ENCODE data around the gene LAIR1. TPM values are rescaled to one million over a fixed set of nuclear protein-coding genes. Genes with fewer than 3 reads are reported as not detected.

The LAIR1 gene
- total and polyA plus RNA-seq, 9 donors: 5.3 to 11.8 (median 7.2) TPM

DNA sequence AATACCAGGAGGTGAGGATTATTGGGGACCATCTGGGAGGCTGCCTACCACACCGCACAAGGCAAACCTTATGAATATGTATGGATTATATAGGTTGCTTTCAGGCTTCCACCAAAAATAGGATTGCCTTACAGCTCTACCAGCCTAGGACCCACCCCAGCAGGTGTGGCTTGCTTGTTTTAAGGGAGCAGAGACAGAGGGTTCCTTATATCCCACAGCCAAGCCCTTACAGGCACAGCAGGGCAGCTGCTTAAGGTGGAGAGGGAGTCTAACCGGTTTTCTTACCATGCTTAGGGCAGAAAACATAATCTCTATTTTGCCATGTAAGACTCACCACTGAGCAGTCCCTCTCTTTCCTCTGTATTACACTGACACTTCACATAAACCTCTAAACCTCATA is 34.5 kb upstream of the LAIR1 start:
- WGBS (ENCODE audit: insufficient coverage): no CpG with 5 or more reads among the region's 2 CpGs
- H3K9me3 ChIP-seq (replicated peaks; ENCODE audit: control insufficient read depth, low read depth, low read length): no peaks in the 10 kb centered on the region
- no peak overlapping the region for H3K4me3 ChIP-seq (ENCODE audit: low read length)
- no peaks in the 10 kb centered on the region for H3K36me3 ChIP-seq (ENCODE audit: control insufficient read depth, insufficient read depth, low read length)
- DNase-seq: no peak
- H3K27ac ChIP-seq (ENCODE audit: low read length): no peak overlapping the region
- H3K4me1 ChIP-seq (ENCODE audit: control insufficient read depth, insufficient read depth, low read length): no peaks in the 10 kb centered on the region
- H3K27me3 ChIP-seq (ENCODE audit: control insufficient read depth, insufficient read depth, low read length): no peaks in the 10 kb centered on the region

DNA sequence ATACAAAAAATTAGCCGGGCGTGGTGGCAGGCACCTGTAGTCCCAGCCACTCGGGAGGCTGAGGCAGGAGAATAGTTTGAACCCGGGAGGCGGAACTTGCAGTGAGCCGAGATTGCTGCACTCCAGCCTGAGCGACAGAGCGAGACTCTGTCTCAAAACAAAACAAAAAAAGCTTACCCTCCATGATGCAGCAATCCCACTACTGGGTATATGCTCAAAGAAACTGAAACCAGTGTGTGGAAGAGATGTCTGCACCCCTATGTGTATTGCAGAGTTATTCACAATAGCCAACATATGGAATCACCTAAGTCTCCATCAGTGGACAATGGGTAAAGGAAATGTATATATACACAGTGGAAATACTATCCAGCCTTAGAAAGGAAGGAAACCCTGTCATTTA is 31.0 kb upstream of the LAIR1 start:
- DNase-seq: no peak
- H3K36me3 ChIP-seq (ENCODE audit: control insufficient read depth, insufficient read depth, low read length): no peaks in the 10 kb centered on the region
- H3K27ac ChIP-seq (ENCODE audit: low read length): no peak overlapping the region
- no peaks in the 10 kb centered on the region for H3K9me3 ChIP-seq (replicated peaks; ENCODE audit: control insufficient read depth, low read depth, low read length)
- WGBS (ENCODE audit: insufficient coverage): 75% methylated on average over 6 of the region's 8 CpGs
- H3K4me1 ChIP-seq (ENCODE audit: control insufficient read depth, insufficient read depth, low read length): no peaks in the 10 kb centered on the region
- no peak overlapping the region for H3K4me3 ChIP-seq (ENCODE audit: low read length)
- no peaks in the 10 kb centered on the region for H3K27me3 ChIP-seq (ENCODE audit: control insufficient read depth, insufficient read depth, low read length)

DNA sequence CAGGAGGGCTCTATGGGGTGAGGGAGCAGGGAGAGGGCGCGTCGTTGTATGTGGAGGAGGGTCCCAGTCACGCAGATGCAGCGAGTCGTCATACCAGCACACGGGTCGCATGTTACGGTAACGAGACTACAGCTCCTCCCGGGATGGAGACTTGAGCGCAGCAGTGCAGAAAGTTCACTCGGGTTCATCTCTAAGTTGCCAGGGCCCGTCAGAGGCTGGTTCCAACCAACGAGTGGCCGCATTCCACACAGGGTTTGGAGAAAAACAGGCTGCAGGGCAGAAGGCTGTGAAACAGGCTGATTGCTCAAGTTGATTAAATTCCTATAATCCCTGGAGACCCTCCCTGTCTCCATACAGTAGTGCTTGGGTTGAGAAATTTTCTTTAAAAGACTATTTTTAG is 28.6 kb upstream of the LAIR1 start:
- no peak overlapping the region for H3K27ac ChIP-seq (ENCODE audit: low read length)
- 89% methylated on average over 16 of the region's 16 CpGs for WGBS (ENCODE audit: insufficient coverage)
- H3K4me1 ChIP-seq (ENCODE audit: control insufficient read depth, insufficient read depth, low read length): peaks cover 4% of the 10 kb centered on the region
- H3K27me3 ChIP-seq (ENCODE audit: control insufficient read depth, insufficient read depth, low read length): no peaks in the 10 kb centered on the region
- no peak overlapping the region for H3K4me3 ChIP-seq (ENCODE audit: low read length)
- no peaks in the 10 kb centered on the region for H3K9me3 ChIP-seq (replicated peaks; ENCODE audit: control insufficient read depth, low read depth, low read length)
- no peak for DNase-seq
- H3K36me3 ChIP-seq (ENCODE audit: control insufficient read depth, insufficient read depth, low read length): no peaks in the 10 kb centered on the region

DNA sequence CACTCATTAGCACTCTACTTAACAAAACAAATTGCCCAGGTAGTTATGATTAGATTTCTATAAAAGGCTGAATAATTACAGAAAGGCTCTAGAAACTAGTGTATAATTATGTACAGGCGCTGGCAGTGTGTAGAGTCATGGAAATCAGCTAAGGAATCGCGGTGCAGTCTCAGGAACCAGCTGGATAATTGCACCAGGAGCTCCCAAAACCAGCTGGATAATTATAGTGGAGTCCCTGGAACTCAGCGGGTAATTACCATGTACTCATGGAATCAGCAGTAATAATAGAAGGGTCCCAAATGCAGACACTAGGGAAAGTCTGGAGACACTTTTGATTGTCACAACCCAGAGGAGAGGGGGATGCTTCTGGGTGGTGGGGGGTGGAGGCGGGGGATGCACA is 27.4 kb upstream of the LAIR1 start:
- peaks cover 3% of the 10 kb centered on the region for H3K27me3 ChIP-seq (ENCODE audit: control insufficient read depth, insufficient read depth, low read length)
- WGBS (ENCODE audit: insufficient coverage): 83% methylated on average over 3 of the region's 5 CpGs

DNA sequence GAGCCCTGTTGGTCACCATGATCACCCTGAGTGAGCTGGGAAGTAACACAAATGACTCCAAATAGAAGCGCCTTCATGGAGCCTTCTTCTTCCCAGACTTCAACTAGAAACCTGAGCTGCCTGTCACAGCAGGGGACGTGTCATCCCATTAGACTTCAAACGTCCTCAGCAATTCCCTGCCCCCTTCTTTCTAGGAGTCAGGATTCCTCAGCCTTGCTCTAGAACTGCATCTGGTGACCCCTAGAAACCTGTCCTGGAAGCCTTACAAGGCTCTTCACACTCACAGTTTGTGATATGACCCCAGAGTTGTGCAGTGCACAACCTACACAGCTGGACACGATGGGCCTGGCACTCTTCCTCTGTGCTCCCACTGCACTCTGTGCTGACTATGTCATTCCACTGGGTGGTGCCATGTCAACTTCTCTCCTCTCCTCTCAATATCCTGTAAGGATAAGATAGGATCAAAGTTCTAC is 26.9 kb upstream of the LAIR1 start:
- Histone ChIP-seq H3K27ac (ENCODE audit: low read length) (no peak overlapping the region), H3K27me3 (ENCODE audit: control insufficient read depth, insufficient read depth, low read length) (peaks cover 3% of the 10 kb centered on the region)

More for the DNA sequence above, 27.4 kb upstream of the LAIR1 start:
- Histone ChIP-seq H3K9me3 (replicated peaks; ENCODE audit: control insufficient read depth, low read depth, low read length) (no peaks in the 10 kb centered on the region), H3K36me3 (ENCODE audit: control insufficient read depth, insufficient read depth, low read length) (no peaks in the 10 kb centered on the region), H3K27ac (ENCODE audit: low read length) (no peak overlapping the region), H3K4me3 (ENCODE audit: low read length) (no peak overlapping the region), H3K4me1 (ENCODE audit: control insufficient read depth, insufficient read depth, low read length) (peaks cover 11% of the 10 kb centered on the region)
- no peak for DNase-seq

DNA sequence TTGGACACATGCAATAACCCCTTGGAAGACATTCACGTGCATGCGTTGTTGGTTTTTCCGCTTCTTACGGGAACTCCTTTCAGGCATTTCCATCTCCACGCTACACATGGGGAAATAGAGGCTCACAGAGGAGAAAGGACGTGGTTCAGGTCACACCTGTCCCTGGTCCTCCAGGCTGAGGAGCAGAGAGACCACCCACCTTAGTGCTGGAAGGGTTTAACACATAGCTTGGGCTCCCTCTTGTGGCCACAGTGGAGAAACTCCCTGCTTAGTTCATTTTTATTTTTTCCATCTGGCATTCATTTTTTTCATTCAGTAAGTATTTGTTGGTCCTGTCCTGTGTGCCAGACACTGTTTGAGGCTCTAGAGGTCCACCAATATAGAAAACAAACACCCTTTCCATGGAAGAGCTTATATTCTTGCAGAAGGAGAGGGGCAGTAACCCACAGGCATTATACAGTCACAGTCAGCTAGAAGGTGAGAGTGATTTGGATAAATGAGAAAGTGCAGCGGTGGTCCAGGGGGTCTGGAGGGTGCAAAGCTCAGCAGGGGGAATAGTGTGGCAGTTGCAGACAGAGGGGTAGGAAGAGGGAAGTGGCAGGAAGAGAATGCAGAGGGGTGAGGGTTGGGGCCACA is 26.3 kb upstream of the LAIR1 start:
- DNase-seq: peak; percentile 75
- Histone ChIP-seq H3K27ac (ENCODE audit: low read length) (no peak overlapping the region), H3K4me1 (ENCODE audit: control insufficient read depth, insufficient read depth, low read length) (peaks cover 11% of the 10 kb centered on the region), H3K4me3 (ENCODE audit: low read length) (no peak overlapping the region), H3K9me3 (replicated peaks; ENCODE audit: control insufficient read depth, low read depth, low read length) (no peaks in the 10 kb centered on the region), H3K36me3 (ENCODE audit: control insufficient read depth, insufficient read depth, low read length) (no peaks in the 10 kb centered on the region), H3K27me3 (ENCODE audit: control insufficient read depth, insufficient read depth, low read length) (peaks cover 3% of the 10 kb centered on the region)
- WGBS (ENCODE audit: insufficient coverage): 0% methylated on average over 2 of the region's 7 CpGs

More for the DNA sequence above, 26.9 kb upstream of the LAIR1 start:
- Histone ChIP-seq H3K4me3 (ENCODE audit: low read length) (no peak overlapping the region), H3K4me1 (ENCODE audit: control insufficient read depth, insufficient read depth, low read length) (peaks cover 11% of the 10 kb centered on the region), H3K9me3 (replicated peaks; ENCODE audit: control insufficient read depth, low read depth, low read length) (no peaks in the 10 kb centered on the region), H3K36me3 (ENCODE audit: control insufficient read depth, insufficient read depth, low read length) (no peaks in the 10 kb centered on the region)
- no peak for DNase-seq
- 32% methylated on average over 3 of the region's 4 CpGs for WGBS (ENCODE audit: insufficient coverage)

DNA sequence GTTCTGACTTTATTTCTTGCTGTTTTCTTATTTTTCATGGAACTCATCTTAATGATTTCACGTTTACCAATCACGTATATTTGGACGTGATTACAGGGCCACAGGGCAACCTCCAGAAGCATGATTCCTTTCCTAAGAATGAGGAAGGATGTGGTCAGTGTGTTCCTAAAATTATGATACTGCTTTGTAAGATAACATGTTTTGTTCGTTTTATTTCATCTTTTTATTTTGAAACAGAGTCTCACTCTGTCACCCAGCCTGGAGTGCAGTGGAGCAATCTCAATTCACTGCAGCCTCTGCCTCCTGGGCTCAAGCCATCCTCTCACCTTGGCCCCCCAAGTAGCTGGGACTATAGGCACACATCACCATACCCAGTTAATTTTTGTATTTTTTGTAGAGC is 24.8 kb upstream of the LAIR1 start:
- Histone ChIP-seq H3K36me3 (ENCODE audit: control insufficient read depth, insufficient read depth, low read length) (no peaks in the 10 kb centered on the region), H3K4me3 (ENCODE audit: low read length) (no peak overlapping the region), H3K4me1 (ENCODE audit: control insufficient read depth, insufficient read depth, low read length) (peaks cover 11% of the 10 kb centered on the region), H3K9me3 (replicated peaks; ENCODE audit: control insufficient read depth, low read depth, low read length) (no peaks in the 10 kb centered on the region), H3K27ac (ENCODE audit: low read length) (no peak overlapping the region), H3K27me3 (ENCODE audit: control insufficient read depth, insufficient read depth, low read length) (peaks cover 3% of the 10 kb centered on the region)
- peak; percentile 27 for DNase-seq
- WGBS (ENCODE audit: insufficient coverage): no CpG with 5 or more reads among the region's 4 CpGs

DNA sequence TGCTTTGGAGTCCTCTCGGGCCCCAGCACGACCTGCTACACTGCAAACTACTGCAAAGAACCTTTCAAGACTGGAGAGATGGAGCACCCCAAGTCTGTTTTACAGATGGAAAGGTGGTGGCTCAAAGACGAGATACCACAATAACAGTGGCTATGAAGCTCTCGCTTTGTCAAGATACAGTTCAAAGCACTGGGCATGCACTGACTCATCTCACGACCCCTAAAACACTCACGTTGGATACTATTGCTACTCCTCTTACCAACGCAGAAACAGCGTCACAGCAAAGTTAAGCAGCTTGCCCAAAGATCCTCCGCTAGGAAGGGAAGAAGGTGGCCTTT is 24.0 kb upstream of the LAIR1 start:
- Histone ChIP-seq H3K36me3 (ENCODE audit: control insufficient read depth, insufficient read depth, low read length) (no peaks in the 10 kb centered on the region), H3K27ac (ENCODE audit: low read length) (peak overlapping the region; percentile 3), H3K4me3 (ENCODE audit: low read length) (no peak overlapping the region), H3K27me3 (ENCODE audit: control insufficient read depth, insufficient read depth, low read length) (peaks cover 3% of the 10 kb centered on the region), H3K9me3 (replicated peaks; ENCODE audit: control insufficient read depth, low read depth, low read length) (no peaks in the 10 kb centered on the region), H3K4me1 (ENCODE audit: control insufficient read depth, insufficient read depth, low read length) (peaks cover 11% of the 10 kb centered on the region)
- no peak for DNase-seq
- WGBS (ENCODE audit: insufficient coverage): 47% methylated on average over 7 of the region's 9 CpGs

DNA sequence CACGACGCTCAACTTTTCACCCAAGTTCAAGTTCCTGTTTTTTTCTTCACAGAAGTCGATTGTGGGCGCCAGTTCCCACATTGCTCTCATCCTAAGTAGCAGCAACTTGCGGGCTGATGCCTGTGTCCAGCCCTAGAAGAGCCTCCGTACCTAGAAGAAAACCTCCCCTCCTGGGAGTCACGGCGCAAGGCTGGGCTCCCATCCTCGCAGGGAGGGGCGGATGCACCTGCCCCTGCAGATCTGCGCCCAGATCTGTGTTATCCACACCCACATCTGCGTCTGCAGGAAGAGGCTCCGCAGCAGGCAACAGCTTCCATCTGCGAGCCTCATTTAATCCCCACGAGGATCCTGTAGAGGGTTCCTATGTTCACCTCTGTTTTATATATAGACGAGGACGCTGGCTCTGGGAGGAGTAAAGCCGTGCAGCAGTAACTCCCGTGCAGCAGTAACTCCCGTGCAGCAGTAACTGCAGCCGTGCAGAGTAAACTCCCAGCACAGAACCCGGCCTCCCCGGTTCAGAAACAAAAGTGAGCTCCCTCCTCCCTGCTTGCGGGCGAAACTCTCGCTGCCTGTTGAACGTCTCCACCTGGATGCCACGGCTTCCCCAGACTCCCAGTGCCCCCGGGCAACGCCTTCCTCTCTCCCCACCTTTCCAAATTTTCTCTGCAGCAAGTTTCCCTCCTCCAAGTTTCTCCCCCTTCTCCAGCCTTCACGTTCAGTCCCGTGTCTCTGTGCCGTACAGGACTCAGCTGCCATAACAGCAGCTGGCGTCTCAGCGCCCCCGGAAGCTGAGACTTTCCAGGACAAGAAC is 23.5 kb upstream of the LAIR1 start:
- H3K4me3 ChIP-seq (ENCODE audit: low read length): peak overlapping the region; percentile 36
- H3K36me3 ChIP-seq (ENCODE audit: control insufficient read depth, insufficient read depth, low read length): no peaks in the 10 kb centered on the region
- DNase-seq: peak; percentile 48
- 3% methylated on average over 24 of the region's 36 CpGs for WGBS (ENCODE audit: insufficient coverage)
- H3K27ac ChIP-seq (ENCODE audit: low read length): peak overlapping the region; percentile 47
- H3K4me1 ChIP-seq (ENCODE audit: control insufficient read depth, insufficient read depth, low read length): peaks cover 11% of the 10 kb centered on the region
- H3K9me3 ChIP-seq (replicated peaks; ENCODE audit: control insufficient read depth, low read depth, low read length): no peaks in the 10 kb centered on the region
- peaks cover 3% of the 10 kb centered on the region for H3K27me3 ChIP-seq (ENCODE audit: control insufficient read depth, insufficient read depth, low read length)

DNA sequence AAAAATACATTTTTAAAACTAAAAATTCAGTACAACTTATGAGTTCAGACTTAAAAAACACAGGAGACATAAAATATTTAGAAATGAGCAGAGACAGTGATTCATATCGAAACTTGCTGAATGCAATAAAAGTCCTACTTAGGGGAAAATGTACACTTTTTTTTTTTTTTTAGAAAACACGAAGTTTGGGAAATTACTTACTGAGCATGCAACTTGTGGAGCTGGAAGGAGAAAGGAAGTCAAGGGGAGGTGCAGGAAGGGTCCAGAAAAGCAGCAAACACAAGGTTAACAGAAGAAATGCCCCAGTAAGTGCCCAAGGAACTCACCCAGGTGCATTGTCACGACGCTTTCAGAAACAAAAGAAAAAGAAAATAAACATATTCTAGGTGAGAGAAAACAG is 18.6 kb upstream of the LAIR1 start:
- no peak overlapping the region for H3K27ac ChIP-seq (ENCODE audit: low read length)
- H3K9me3 ChIP-seq (replicated peaks; ENCODE audit: control insufficient read depth, low read depth, low read length): no peaks in the 10 kb centered on the region
- H3K4me3 ChIP-seq (ENCODE audit: low read length): no peak overlapping the region
- peak; percentile 61 for DNase-seq
- H3K36me3 ChIP-seq (ENCODE audit: control insufficient read depth, insufficient read depth, low read length): no peaks in the 10 kb centered on the region
- H3K27me3 ChIP-seq (ENCODE audit: control insufficient read depth, insufficient read depth, low read length): peaks cover 3% of the 10 kb centered on the region
- 40% methylated on average over 1 of the region's 4 CpGs for WGBS (ENCODE audit: insufficient coverage)
- peaks cover 6% of the 10 kb centered on the region for H3K4me1 ChIP-seq (ENCODE audit: control insufficient read depth, insufficient read depth, low read length)

All from muscle of leg (tissue), 11 donors.